Endodermal cell (in vitro differentiated cells): ENCODE measurements around the gene DCAF5. TPM values are rescaled to one million over a fixed set of nuclear protein-coding genes. Genes with fewer than 3 reads are reported as not detected.

Experiments used
- DNase-seq: peaks from one replicate; pipeline ENCODE4 v3.0.0-alpha.2; 2017
- H3K27ac ChIP-seq: 2 replicates; pipeline ENCODE4 v1.5.1; 2013; ENCODE audit warnings: mild to moderate bottlenecking, low read depth, low read length, moderate library complexity
- H3K27me3 ChIP-seq: 2 replicates; pipeline ENCODE4 v1.6.1; 2013; ENCODE audit warnings: mild to moderate bottlenecking, low read length, moderate library complexity; ENCODE audit not compliant: insufficient read depth, control insufficient read depth, poor library complexity, severe bottlenecking
- H3K36me3 ChIP-seq: 2 replicates; pipeline ENCODE4 v1.7.0; 2013; ENCODE audit warnings: mild to moderate bottlenecking, low read length, moderate library complexity; ENCODE audit not compliant: control insufficient read depth, insufficient read depth
- H3K4me1 ChIP-seq: one replicate; pipeline ENCODE4 v1.7.0; 2013; ENCODE audit warnings: low read length; ENCODE audit not compliant: control insufficient read depth, insufficient read depth
- H3K4me3 ChIP-seq: 2 replicates; pipeline ENCODE4 v1.5.1; 2013; ENCODE audit warnings: mild to moderate bottlenecking, low read length, moderate library complexity
- H3K9ac ChIP-seq: 2 replicates; pipeline ENCODE4 v1.6.1; 2013; ENCODE audit warnings: mild to moderate bottlenecking, low read length, moderate library complexity; ENCODE audit not compliant: poor library complexity, severe bottlenecking; ENCODE audit errors: extremely low read depth
- H3K9me3 ChIP-seq: 2 replicates; pipeline ENCODE4 v1.6.1; 2013; ENCODE audit warnings: mild to moderate bottlenecking, low read length, moderate library complexity; ENCODE audit not compliant: control insufficient read depth
- H3K27ac Mint-ChIP-seq: 2 replicates; pipeline ENCODE4 v1.8.0; 2020; ENCODE audit warnings: mixed read lengths
- H3K27me3 Mint-ChIP-seq: 2 replicates; pipeline ENCODE4 v1.8.0; 2021; ENCODE audit warnings: mild to moderate bottlenecking, mixed read lengths; ENCODE audit not compliant: insufficient read depth
- H3K36me3 Mint-ChIP-seq: 2 replicates; pipeline ENCODE4 v1.8.0; 2020; ENCODE audit warnings: low read depth, mixed read lengths
- H3K4me1 Mint-ChIP-seq: 2 replicates; pipeline ENCODE4 v1.8.0; 2020; ENCODE audit warnings: mixed read lengths
- H3K4me3 Mint-ChIP-seq: 2 replicates; pipeline ENCODE4 v1.8.0; 2020; ENCODE audit warnings: mild to moderate bottlenecking, moderate library complexity, mixed read lengths
- H3K9me3 Mint-ChIP-seq: 2 replicates; pipeline ENCODE4 v1.8.0; 2020; ENCODE audit warnings: mild to moderate bottlenecking, mixed read lengths
- CTCF ChIP-seq: fragments of 200-600 bp; sonication (generic); conservative IDR thresholded peaks from 2 replicates; pipeline ENCODE4 v1.5.0; 2021; ENCODE audit warnings: antibody characterized with exemption, mild to moderate bottlenecking
- WGBS, 2 experiments: methylation state at CpG; one replicate each; pipeline versions ENCODE4 v1.1.5 to v1.1.7; 2013; ENCODE audit warnings: missing lambda C conversion rate in 2 of 2, mixed read lengths in 1 of 2; ENCODE audit not compliant: insufficient coverage in 1 of 2, insufficient read length in 1 of 2; 5-methylcytosine and 5-hydroxymethylcytosine counted together
- total RNA-seq, 2 donors: library from RNA; stranded (reverse); fragmentation: NEBNext Ultra II Directional in 1 of 2; extraction: Animal tissue kit (Norgen Biotek cat#: 25700) in 1 of 2; gene quantifications; 2 replicates in 1 of 2; 3 replicates in 1 of 2; pipeline ENCODE4 v1.2.1, GENCODE V29; 2021

Gene DCAF5
- total RNA-seq, 2 donors from 2014 or later, result 61.1 to 69.6 TPM

- TF ChIP-seq CTCF, result peak; percentile 54
Observed at GRCh38 chr14:69055999-69056788, 96.7 kb downstream of the DCAF5 start.

GRCh38 chr14:69055125-69055524 is 97.8 kb downstream of the DCAF5 start:
- H3K36me3 ChIP-seq, result peaks cover 67% of the 10 kb centered on the region
- H3K4me1 ChIP-seq, result peaks cover 28% of the 10 kb centered on the region
- TF ChIP-seq CTCF, result no peak
- no peak overlapping the region for H3K9ac ChIP-seq
- peaks cover 32% of the 10 kb centered on the region for H3K4me1 Mint-ChIP-seq
- peaks cover 53% of the 10 kb centered on the region for H3K36me3 Mint-ChIP-seq
- no peak overlapping the region for H3K27ac ChIP-seq
- no peak overlapping the region for H3K4me3 ChIP-seq
- no peaks in the 10 kb centered on the region for H3K27me3 ChIP-seq
- no peaks in the 10 kb centered on the region for H3K27me3 Mint-ChIP-seq
- 91 to 97% methylated on average over 10 to 21 of the region's 21 CpGs for WGBS, 2 experiments
- H3K4me3 Mint-ChIP-seq, result no peak overlapping the region
- no peaks in the 10 kb centered on the region for H3K9me3 Mint-ChIP-seq
- no peaks in the 10 kb centered on the region for H3K9me3 ChIP-seq
- peak overlapping the region; percentile 11 for H3K27ac Mint-ChIP-seq
- no peak for DNase-seq

More at GRCh38 chr14:69055999-69056788, 96.7 kb downstream of the DCAF5 start:
- no peaks in the 10 kb centered on the region for H3K27me3 Mint-ChIP-seq
- H3K27me3 ChIP-seq, result no peaks in the 10 kb centered on the region
- no peak overlapping the region for H3K27ac ChIP-seq
- peaks cover 58% of the 10 kb centered on the region for H3K36me3 Mint-ChIP-seq
- H3K4me3 Mint-ChIP-seq, result no peak overlapping the region
- H3K9me3 ChIP-seq, result no peaks in the 10 kb centered on the region
- H3K4me1 Mint-ChIP-seq, result peaks cover 24% of the 10 kb centered on the region
- WGBS, 2 experiments, result 18 to 54% methylated on average over 3 of the region's 3 CpGs
- H3K27ac Mint-ChIP-seq, result peak overlapping the region; percentile 36
- H3K9ac ChIP-seq, result no peak overlapping the region
- peak; percentile 87 for DNase-seq
- H3K9me3 Mint-ChIP-seq, result no peaks in the 10 kb centered on the region
- H3K4me3 ChIP-seq, result no peak overlapping the region
- H3K4me1 ChIP-seq, result peaks cover 24% of the 10 kb centered on the region
- H3K36me3 ChIP-seq, result peaks cover 78% of the 10 kb centered on the region

- H3K36me3 Mint-ChIP-seq, result peaks cover 46% of the 10 kb centered on the region
Observed at GRCh38 chr14:69054030-69054429, 98.9 kb downstream of the DCAF5 start.

More at GRCh38 chr14:69054030-69054429, 98.9 kb downstream of the DCAF5 start:
- Histone ChIP-seq H3K36me3 (peaks cover 56% of the 10 kb centered on the region), H3K27ac (no peak overlapping the region), H3K27me3 (no peaks in the 10 kb centered on the region), H3K4me1 (peaks cover 32% of the 10 kb centered on the region), H3K9me3 (no peaks in the 10 kb centered on the region), H3K4me3 (no peak overlapping the region), H3K9ac (no peak overlapping the region)
- no peaks in the 10 kb centered on the region for H3K9me3 Mint-ChIP-seq
- H3K4me1 Mint-ChIP-seq, result peaks cover 42% of the 10 kb centered on the region
- no peak for TF ChIP-seq CTCF
- H3K4me3 Mint-ChIP-seq, result no peak overlapping the region
- H3K27me3 Mint-ChIP-seq, result no peaks in the 10 kb centered on the region
- peak overlapping the region; percentile 4 for H3K27ac Mint-ChIP-seq
- no peak for DNase-seq
- 93 to 97% methylated on average over 6 to 11 of the region's 11 CpGs for WGBS, 2 experiments
